HFF-Myc (cell line): ENCODE results near the gene ANKRD9.
"Not testable (repeated sequence)": the region's sequence is repeated elsewhere in the genome, so short reads cannot be mapped to it uniquely, and the experiment has no call there.

ENCODE experiments used
- DNase-seq: peaks from one replicate; pipeline ENCODE4 v3.0.0-alpha.2; 2011; ENCODE audit warnings: low read depth; ENCODE audit errors: extremely low read depth
- H3K4me3 ChIP-seq: replicated peaks from 2 replicates; pipeline ENCODE4 v1.5.1; 2011; ENCODE audit warnings: low read depth, mild to moderate bottlenecking, control low read depth, low read length
- CTCF ChIP-seq: IDR thresholded peaks from 2 replicates; pipeline ENCODE4 v1.5.1; 2012; ENCODE audit warnings: mild to moderate bottlenecking, low read depth, low read length, control low read depth; ENCODE audit errors: missing control alignments

The ANKRD9 gene

GRCh38 chr14:102551995-102552705 lies 42.6 kb upstream of the ANKRD9 start:
- H3K4me3 ChIP-seq: peak overlapping the region; percentile 16; the same call in 1 of the 2 replicates
- TF ChIP-seq CTCF: no peak
- DNase-seq: no peak

GRCh38 chr14:102550927-102551401 lies 41.4 kb upstream of the ANKRD9 start:
- H3K4me3 ChIP-seq, DNase-seq: not testable (repeated sequence)

- TF ChIP-seq CTCF: no peak
- no peak for DNase-seq
- H3K4me3 ChIP-seq: no peak overlapping the region
These were observed 39.2 kb upstream of the ANKRD9 start for GRCh38 chr14:102548616-102549240.

- peak; percentile 73 for DNase-seq
- H3K4me3 ChIP-seq: peak overlapping the region; percentile 34
- no peak for TF ChIP-seq CTCF
These were observed 36.1 kb upstream of the ANKRD9 start for GRCh38 chr14:102545461-102546265.

GRCh38 chr14:102544747-102545460 lies 35.3 kb upstream of the ANKRD9 start:
- no peak for TF ChIP-seq CTCF
- no peak overlapping the region for H3K4me3 ChIP-seq
- DNase-seq: no peak

- H3K4me3 ChIP-seq: no peak overlapping the region
- TF ChIP-seq CTCF: no peak
- DNase-seq: no peak
These were observed 34.6 kb upstream of the ANKRD9 start for GRCh38 chr14:102544046-102544746.
